ENCODE results near the gene FBLN5. TPM values are rescaled to one million over a fixed set of nuclear protein-coding genes. Genes with fewer than 3 reads are reported as not detected.

FBLN5 gene
- total RNA-seq = 38.0 to 41.5 TPM (median 40.3 TPM) in 3 replicates

GRCh38 chr14:91947475-91948184 is at the start of gene FBLN5:
Gene FBLN5 (minus strand): TSS chr14:91947694. CDS start chr14:91947229, 465 bp downstream.
- DNase-seq (ENCODE audit: low spot score in 2 of 2, unreplicated experiment in 2 of 2) = peak; percentile 38 to 65
- Mint-ChIP-seq H3K9me3 (no peaks in the 10 kb centered on the region), H3K27me3 (ENCODE audit: low read depth) (no peaks in the 10 kb centered on the region), H3K4me3 (peak within 1 kb of the TSS; percentile 80), H3K27ac (peak within 1 kb of the TSS; percentile 90), H3K4me1 (peaks cover 20% of the 10 kb centered on the region), H3K36me3 (no peaks in the 10 kb centered on the region)
- TF ChIP-seq CTCF (IDR thresholded peaks at IDR 0.05; ENCODE audit: unreplicated experiment) = no peak

GRCh38 chr14:91996948-91997371 is 49.5 kb upstream of the FBLN5 start:
- DNase-seq (ENCODE audit: low spot score in 2 of 2, unreplicated experiment in 2 of 2) = no peak
- no peak overlapping the region for H3K4me3 Mint-ChIP-seq
- TF ChIP-seq CTCF (IDR thresholded peaks at IDR 0.05; ENCODE audit: unreplicated experiment) = no peak

GRCh38 chr14:91987192-91987591 is 39.7 kb upstream of the FBLN5 start:
- H3K36me3 Mint-ChIP-seq = peaks cover 50% of the 10 kb centered on the region
- H3K27ac Mint-ChIP-seq = no peak overlapping the region

More at GRCh38 chr14:91996948-91997371, 49.5 kb upstream of the FBLN5 start:
- Mint-ChIP-seq H3K4me1 (no peaks in the 10 kb centered on the region), H3K36me3 (peaks cover 26% of the 10 kb centered on the region), H3K27ac (no peak overlapping the region), H3K9me3 (no peaks in the 10 kb centered on the region), H3K27me3 (ENCODE audit: low read depth) (no peaks in the 10 kb centered on the region)

DNA sequence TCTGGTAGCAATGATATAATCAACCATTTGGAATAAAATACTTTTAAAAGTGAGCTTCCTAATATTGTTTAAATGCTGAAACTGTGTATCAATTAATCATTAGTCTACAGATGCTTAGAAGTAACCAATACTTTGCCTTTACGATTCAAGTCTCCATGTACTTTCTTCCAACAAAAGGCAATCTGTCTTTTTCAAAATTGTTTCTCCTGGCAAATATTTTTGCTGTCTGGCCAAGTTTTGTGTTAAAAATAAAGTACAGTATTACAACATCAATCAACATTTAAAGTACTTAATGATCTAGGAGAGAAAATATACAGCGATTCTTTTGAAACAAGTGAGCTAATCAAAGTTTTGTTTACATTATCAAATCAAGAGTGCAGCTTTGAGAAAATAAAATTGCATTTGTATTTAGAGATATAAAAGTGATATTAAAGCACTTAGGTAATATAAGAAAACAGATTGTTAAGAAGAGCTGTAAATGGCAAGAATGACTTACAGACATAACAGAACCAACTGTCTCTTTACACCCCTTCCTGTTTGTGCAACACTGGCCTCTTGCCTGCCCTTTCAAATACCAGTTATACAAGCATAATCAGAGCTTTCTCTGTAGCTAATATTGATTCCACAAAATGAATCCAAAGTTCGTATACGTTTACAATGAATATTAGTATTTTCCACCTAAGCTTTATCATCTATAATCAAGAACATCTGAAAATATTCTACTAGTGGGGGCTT is 38.2 kb upstream of the FBLN5 start:
- no peak for TF ChIP-seq CTCF (IDR thresholded peaks at IDR 0.05; ENCODE audit: unreplicated experiment)
- DNase-seq (ENCODE audit: low spot score in 2 of 2, unreplicated experiment in 2 of 2) = no peak
- peaks cover 46% of the 10 kb centered on the region for H3K36me3 Mint-ChIP-seq
- no peak overlapping the region for H3K27ac Mint-ChIP-seq
- H3K9me3 Mint-ChIP-seq = no peaks in the 10 kb centered on the region
- no peaks in the 10 kb centered on the region for H3K27me3 Mint-ChIP-seq (ENCODE audit: low read depth)
- no peak overlapping the region for H3K4me3 Mint-ChIP-seq
- no peaks in the 10 kb centered on the region for H3K4me1 Mint-ChIP-seq

More at GRCh38 chr14:91987192-91987591, 39.7 kb upstream of the FBLN5 start:
- Mint-ChIP-seq H3K27me3 (ENCODE audit: low read depth) (no peaks in the 10 kb centered on the region), H3K4me3 (no peak overlapping the region), H3K4me1 (no peaks in the 10 kb centered on the region), H3K9me3 (no peaks in the 10 kb centered on the region)
- TF ChIP-seq CTCF (IDR thresholded peaks at IDR 0.05; ENCODE audit: unreplicated experiment) = no peak
- DNase-seq (ENCODE audit: low spot score in 2 of 2, unreplicated experiment in 2 of 2) = no peak

GRCh38 chr14:91985008-91985407 is 37.5 kb upstream of the FBLN5 start:
- no peak overlapping the region for H3K4me3 Mint-ChIP-seq
- peaks cover 46% of the 10 kb centered on the region for H3K36me3 Mint-ChIP-seq
- TF ChIP-seq CTCF (IDR thresholded peaks at IDR 0.05; ENCODE audit: unreplicated experiment) = no peak
- no peak for DNase-seq (ENCODE audit: low spot score in 2 of 2, unreplicated experiment in 2 of 2)
- no peak overlapping the region for H3K27ac Mint-ChIP-seq
- no peaks in the 10 kb centered on the region for H3K4me1 Mint-ChIP-seq
- H3K9me3 Mint-ChIP-seq = no peaks in the 10 kb centered on the region
- H3K27me3 Mint-ChIP-seq (ENCODE audit: low read depth) = no peaks in the 10 kb centered on the region

Measured in mesothelial cell of epicardium (in vitro differentiated cells).